GM23338 (cell line): ENCODE results near the gene SUSD4. TPM values are rescaled to one million over a fixed set of nuclear protein-coding genes. Genes with fewer than 3 reads are reported as not detected.

Experiments used
- ATAC-seq: fragments of 200-7000 bp; cut with Tn5 transposase; 3 replicates; pipeline ENCODE4 v1.9.1; 2020
- DNase-seq: peaks from one replicate; pipeline ENCODE4 v3.0.0-alpha.2; 2015; ENCODE audit warnings: low spot score
- H2AFZ ChIP-seq: fragments of 200-600 bp; sonication (generic); 2 replicates; pipeline ENCODE4 v1.8.0; 2016; ENCODE audit warnings: antibody characterized with exemption, mild to moderate bottlenecking, moderate library complexity
- H3F3A ChIP-seq: fragments of 200-600 bp; sonication (generic); replicated peaks from 2 replicates; pipeline ENCODE4 v1.8.0; 2017; ENCODE audit warnings: antibody characterized with exemption, mixed run types, low read depth
- H3K27ac ChIP-seq: fragments of 200-600 bp; sonication (generic); 2 replicates; pipeline ENCODE4 v1.6.1; 2016; ENCODE audit warnings: low read depth
- H3K27me3 ChIP-seq: fragments of 200-600 bp; sonication (generic); 2 replicates; pipeline ENCODE4 v1.8.0; 2016; ENCODE audit warnings: mild to moderate bottlenecking, mixed run types, moderate library complexity; ENCODE audit not compliant: insufficient read depth
- H3K36me3 ChIP-seq: fragments of 200-600 bp; sonication (generic); 2 replicates; pipeline ENCODE4 v1.8.0; 2016; ENCODE audit warnings: mild to moderate bottlenecking; ENCODE audit not compliant: insufficient read depth
- H3K4me1 ChIP-seq: fragments of 200-600 bp; sonication (generic); 2 replicates; pipeline ENCODE4 v1.8.0; 2016; ENCODE audit warnings: mild to moderate bottlenecking, moderate library complexity; ENCODE audit not compliant: insufficient read depth
- H3K4me2 ChIP-seq: fragments of 200-600 bp; sonication (generic); 2 replicates; pipeline ENCODE4 v1.7.1; 2017; ENCODE audit warnings: mixed run types
- H3K4me3 ChIP-seq: fragments of 200-600 bp; sonication (generic); 2 replicates; pipeline ENCODE4 v1.6.1; 2016; ENCODE audit warnings: mixed run types
- H3K79me2 ChIP-seq: fragments of 200-600 bp; sonication (generic); replicated peaks from 2 replicates; pipeline ENCODE4 v1.8.0; 2017; ENCODE audit warnings: mild to moderate bottlenecking; ENCODE audit not compliant: insufficient read depth
- H3K9me2 ChIP-seq: fragments of 200-600 bp; sonication (generic); 2 replicates; pipeline ENCODE4 v1.8.0; 2017; ENCODE audit not compliant: insufficient read depth
- H4K20me1 ChIP-seq: fragments of 200-600 bp; sonication (generic); replicated peaks from 2 replicates; pipeline ENCODE4 v1.8.0; 2017; ENCODE audit warnings: mild to moderate bottlenecking; ENCODE audit not compliant: insufficient read depth
- H3K27ac Mint-ChIP-seq: 2 replicates; pipeline ENCODE4 v1.8.0; 2020; ENCODE audit warnings: inconsistent platforms, mild to moderate bottlenecking, moderate library complexity, mixed read lengths
- H3K27me3 Mint-ChIP-seq: 3 replicates; pipeline ENCODE4 v1.8.0; 2022; ENCODE audit warnings: low read depth, mild to moderate bottlenecking, moderate library complexity, mixed read lengths, inconsistent platforms; ENCODE audit not compliant: insufficient read depth, poor library complexity
- H3K36me3 Mint-ChIP-seq: 3 replicates; pipeline ENCODE4 v1.8.0; 2021; ENCODE audit warnings: low read depth, mild to moderate bottlenecking, inconsistent platforms, moderate library complexity, mixed read lengths
- H3K4me1 Mint-ChIP-seq: 3 replicates; pipeline ENCODE4 v1.8.0; 2020; ENCODE audit warnings: mild to moderate bottlenecking, inconsistent platforms, mixed read lengths
- H3K4me3 Mint-ChIP-seq: 3 replicates; pipeline ENCODE4 v1.8.0; 2021; ENCODE audit warnings: moderate library complexity, mild to moderate bottlenecking, inconsistent platforms, mixed read lengths
- H3K9me3 Mint-ChIP-seq: 3 replicates; pipeline ENCODE4 v1.8.0; 2020; ENCODE audit warnings: moderate library complexity, mild to moderate bottlenecking, inconsistent platforms, mixed read lengths
- CREB1 ChIP-seq: fragments of 250-450 bp; sonication (Bioruptor Pico); IDR thresholded peaks from 2 replicates; pipeline ENCODE4 v1.5.0; 2020; ENCODE audit warnings: low read depth, mild to moderate bottlenecking, moderate library complexity
- CTCF ChIP-seq, 2 experiments: fragments of 200-600 bp in 1 of 2; sonication (generic) in 1 of 2; conservative IDR thresholded peaks; 2 replicates each; pipeline versions ENCODE4 v1.5.1 to v1.6.1; 2016 to 2017; ENCODE audit warnings: antibody characterized with exemption in 2 of 2, low read depth in 2 of 2, mild to moderate bottlenecking in 2 of 2, moderate library complexity in 1 of 2
- EZH2 ChIP-seq: fragments of 200-600 bp; sonication (generic); IDR thresholded peaks from one replicate; pipeline ENCODE4 v1.8.0; 2017; ENCODE audit warnings: antibody characterized with exemption, mild to moderate bottlenecking, low read depth; ENCODE audit not compliant: unreplicated experiment
- EZH2phosphoT487 ChIP-seq: fragments of 200-600 bp; sonication (generic); IDR thresholded peaks from one replicate; pipeline ENCODE4 v1.8.1; 2018; ENCODE audit warnings: antibody characterized with exemption; ENCODE audit not compliant: unreplicated experiment
- NANOG ChIP-seq: IDR thresholded peaks from 2 replicates; pipeline ENCODE4 v1.6.1; 2016; ENCODE audit warnings: antibody characterized with exemption, borderline replicate concordance
- REST ChIP-seq: IDR thresholded peaks from one replicate; pipeline ENCODE4 v1.6.1; 2018; ENCODE audit warnings: antibody characterized with exemption; ENCODE audit not compliant: unreplicated experiment
- STAT1 ChIP-seq: IDR thresholded peaks from one replicate; pipeline ENCODE4 v1.6.1; 2016; ENCODE audit warnings: antibody characterized with exemption; ENCODE audit not compliant: unreplicated experiment
- ZNF114 ChIP-seq: fragments of 250-450 bp; sonication (Bioruptor Pico); IDR thresholded peaks from 2 replicates; pipeline ENCODE4 v1.5.0; 2020; ENCODE audit warnings: mild to moderate bottlenecking, moderate library complexity
- ZNF331 ChIP-seq: fragments of 250-450 bp; sonication (Bioruptor Pico); IDR thresholded peaks from 2 replicates; pipeline ENCODE4 v1.5.0; 2020; ENCODE audit warnings: low read depth, mild to moderate bottlenecking, moderate library complexity
- ZNF462 ChIP-seq: fragments of 250-450 bp; sonication (Bioruptor Pico); IDR thresholded peaks from 2 replicates; pipeline ENCODE4 v1.5.0; 2020; ENCODE audit warnings: mild to moderate bottlenecking, moderate library complexity
- polyA plus RNA-seq: library from polyadenylated mRNA; unstranded; fragments of >200 nt; fragmentation: Nextera tagmentation; extraction: Ambion mirVana; gene quantifications from 2 replicates; pipeline ENCODE4 v1.2.1, GENCODE V29; 2016
- total RNA-seq: library from RNA; depleted of rRNA; stranded (reverse); fragments of >200 nt; shearing (Covaris generic); gene quantifications from 2 replicates; pipeline ENCODE4 v1.2.3, GENCODE V29; 2014

SUSD4 gene
- total and polyA plus RNA-seq, 2 experiments from 2014 or later = 2.3 to 3.6 TPM

GRCh38 chr1:223301371-223301770 is 62.6 kb downstream of the SUSD4 start (continued):
- TF ChIP-seq REST = no peak
- no peak for TF ChIP-seq ZNF114 (CRISPR knock-in tag)
- TF ChIP-seq ZNF331 (CRISPR knock-in tag) = no peak
- no peak for TF ChIP-seq EZH2
- TF ChIP-seq CTCF (conservative IDR thresholded peaks at IDR 0.05; ENCODE audit: low read depth in 2 of 2) = no peak

GRCh38 chr1:223299553-223299952 is 64.4 kb downstream of the SUSD4 start:
- TF ChIP-seq CTCF (conservative IDR thresholded peaks at IDR 0.05; ENCODE audit: low read depth in 2 of 2) (no peak), STAT1 (no peak), CREB1 (no peak), ZNF462 (CRISPR knock-in tag) (no peak), EZH2phosphoT487 (no peak), NANOG (no peak)
- peaks cover 10% of the 10 kb centered on the region; the same call in 2 of the 3 replicates for H3K36me3 Mint-ChIP-seq
- H3K4me1 Mint-ChIP-seq = peaks cover 3% of the 10 kb centered on the region; the same call in 1 of the 3 replicates
- Histone ChIP-seq H3K79me2 (no peaks in the 10 kb centered on the region), H3K9me2 (0 out of 2 replicates have a peak, but pooled peaks cover 4% of the 10 kb centered on the region), H3K4me2 (no peak overlapping the region), H3K4me1 (no peaks in the 10 kb centered on the region), H3K4me3 (no peak overlapping the region), H3K27me3 (no peaks in the 10 kb centered on the region), H3F3A (no peaks in the 10 kb centered on the region), H3K36me3 (no peaks in the 10 kb centered on the region), H4K20me1 (no peaks in the 10 kb centered on the region), H2AFZ (no peak overlapping the region), H3K27ac (no peak overlapping the region)
- DNase-seq (no peak), ATAC-seq (no peak)
- no peak overlapping the region for H3K4me3 Mint-ChIP-seq
- H3K27me3 Mint-ChIP-seq = peaks cover 6% of the 10 kb centered on the region
- no peak overlapping the region for H3K27ac Mint-ChIP-seq
- H3K9me3 Mint-ChIP-seq = peaks cover 15% of the 10 kb centered on the region
